KMS-11 (cell line): ENCODE measurements around the gene ADAMTS17.

Experiments used
- H2AFZ ChIP-seq: fragments of 200-600 bp; sonication (generic); 2 replicates; pipeline ENCODE4 v1.6.1; 2016; ENCODE audit warnings: antibody characterized with exemption, mixed run types, low read depth
- H3K27ac ChIP-seq: fragments of 200-600 bp; sonication (generic); 2 replicates; pipeline ENCODE4 v1.6.1; 2016; ENCODE audit warnings: mild to moderate bottlenecking, mixed run types
- H3K27me3 ChIP-seq: fragments of 200-600 bp; sonication (generic); 2 replicates; pipeline ENCODE4 v1.6.1; 2017; ENCODE audit warnings: mild to moderate bottlenecking, low read depth, mixed run types, moderate library complexity; ENCODE audit not compliant: insufficient read depth
- H3K36me3 ChIP-seq: fragments of 200-600 bp; sonication (generic); 2 replicates; pipeline ENCODE4 v1.6.1; 2017; ENCODE audit warnings: mild to moderate bottlenecking, mixed run types; ENCODE audit not compliant: insufficient read depth
- H3K4me1 ChIP-seq: fragments of 200-600 bp; sonication (generic); 2 replicates; pipeline ENCODE4 v1.6.1; 2016; ENCODE audit warnings: mild to moderate bottlenecking, low read depth, mixed run types; ENCODE audit not compliant: poor library complexity, severe bottlenecking
- H3K4me2 ChIP-seq: fragments of 200-600 bp; sonication (generic); 2 replicates; pipeline ENCODE4 v1.7.0; 2016; ENCODE audit warnings: mild to moderate bottlenecking, mixed run types
- H3K4me3 ChIP-seq: fragments of 200-600 bp; sonication (generic); IDR thresholded peaks from 2 replicates; pipeline ENCODE4 v1.6.1; 2017; ENCODE audit warnings: low read depth, low read length, mixed read lengths; ENCODE audit not compliant: insufficient read depth
- H3K79me2 ChIP-seq: fragments of 200-600 bp; sonication (generic); 2 replicates; pipeline ENCODE4 v1.6.1; 2016; ENCODE audit warnings: low read depth, mixed run types; ENCODE audit not compliant: insufficient read depth
- H3K9ac ChIP-seq: fragments of 200-600 bp; sonication (generic); 2 replicates; pipeline ENCODE4 v1.6.1; 2016; ENCODE audit warnings: mild to moderate bottlenecking, mixed run types
- H4K20me1 ChIP-seq: fragments of 200-600 bp; sonication (generic); 2 replicates; pipeline ENCODE4 v1.6.1; 2016; ENCODE audit warnings: mild to moderate bottlenecking, mixed run types; ENCODE audit not compliant: insufficient read depth
- CTCF ChIP-seq: fragments of 200-600 bp; sonication (generic); conservative IDR thresholded peaks from 2 replicates; pipeline ENCODE4 v1.6.1; 2017; ENCODE audit warnings: low read depth, mild to moderate bottlenecking, antibody characterized with exemption, low read length, moderate library complexity, mixed read lengths

The ADAMTS17 gene

DNA sequence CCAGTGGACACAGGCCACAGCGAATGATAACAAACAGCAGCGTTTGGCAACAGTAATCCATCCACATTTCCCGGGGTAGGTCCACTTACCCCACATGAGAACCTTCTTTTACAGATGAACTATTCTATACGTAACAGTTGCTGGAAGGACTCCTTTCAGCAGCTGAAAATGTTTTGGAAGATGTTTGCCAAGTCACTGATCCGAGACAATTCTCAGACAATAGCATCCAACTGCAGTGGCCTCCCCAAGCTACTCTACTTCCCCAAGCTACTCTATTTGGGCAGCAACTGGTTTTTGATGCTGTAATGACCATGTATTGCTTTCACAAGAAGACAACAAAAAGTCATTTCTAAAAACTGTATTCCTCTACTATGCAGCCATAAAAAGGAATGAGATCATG is 87.5 kb downstream of the ADAMTS17 start:
- H2AFZ ChIP-seq, result no peak overlapping the region
- no peak overlapping the region for H3K9ac ChIP-seq
- H3K27ac ChIP-seq, result no peak overlapping the region
- TF ChIP-seq CTCF, result no peak
- H3K79me2 ChIP-seq, result no peaks in the 10 kb centered on the region
- no peaks in the 10 kb centered on the region for H3K4me1 ChIP-seq
- H3K27me3 ChIP-seq, result no peaks in the 10 kb centered on the region
- no peaks in the 10 kb centered on the region for H4K20me1 ChIP-seq
- no peaks in the 10 kb centered on the region for H3K36me3 ChIP-seq
- no peak overlapping the region for H3K4me3 ChIP-seq
- H3K4me2 ChIP-seq, result no peak overlapping the region

- no peak overlapping the region for H3K27ac ChIP-seq
- H3K36me3 ChIP-seq, result no peaks in the 10 kb centered on the region
- H3K4me3 ChIP-seq, result no peak overlapping the region
- TF ChIP-seq CTCF, result no peak
- H3K4me1 ChIP-seq, result no peaks in the 10 kb centered on the region
- no peaks in the 10 kb centered on the region for H3K27me3 ChIP-seq
- no peak overlapping the region for H3K9ac ChIP-seq
- no peak overlapping the region for H3K4me2 ChIP-seq
- H4K20me1 ChIP-seq, result no peaks in the 10 kb centered on the region
- H3K79me2 ChIP-seq, result no peaks in the 10 kb centered on the region
- no peak overlapping the region for H2AFZ ChIP-seq
Measured at GRCh38 chr15:100253640-100254039, 88.1 kb downstream of the ADAMTS17 start.

GRCh38 chr15:100252779-100253417 is 88.9 kb downstream of the ADAMTS17 start:
- no peak overlapping the region for H3K9ac ChIP-seq
- no peak overlapping the region for H2AFZ ChIP-seq
- no peaks in the 10 kb centered on the region for H4K20me1 ChIP-seq
- TF ChIP-seq CTCF, result no peak
- H3K4me1 ChIP-seq, result no peaks in the 10 kb centered on the region
- H3K27ac ChIP-seq, result no peak overlapping the region
- H3K4me3 ChIP-seq, result no peak overlapping the region
- H3K27me3 ChIP-seq, result no peaks in the 10 kb centered on the region
- no peak overlapping the region for H3K4me2 ChIP-seq
- H3K79me2 ChIP-seq, result no peaks in the 10 kb centered on the region
- no peaks in the 10 kb centered on the region for H3K36me3 ChIP-seq

GRCh38 chr15:100252359-100252758 is 89.4 kb downstream of the ADAMTS17 start:
- H3K79me2 ChIP-seq, result no peaks in the 10 kb centered on the region
- no peaks in the 10 kb centered on the region for H4K20me1 ChIP-seq
- no peak overlapping the region for H3K9ac ChIP-seq
- no peak overlapping the region for H3K4me3 ChIP-seq
- no peak overlapping the region for H2AFZ ChIP-seq
- H3K27me3 ChIP-seq, result no peaks in the 10 kb centered on the region
- TF ChIP-seq CTCF, result no peak
- H3K4me1 ChIP-seq, result no peaks in the 10 kb centered on the region
- no peaks in the 10 kb centered on the region for H3K36me3 ChIP-seq
- no peak overlapping the region for H3K4me2 ChIP-seq
- no peak overlapping the region for H3K27ac ChIP-seq
